Measurements from ENCODE around the gene CACNA1B. TPM values are rescaled to one million over a fixed set of nuclear protein-coding genes. Genes with fewer than 3 reads are reported as not detected.

The CACNA1B gene
- total and polyA plus RNA-seq, 10 donors, result under 0.01 to 0.09 (median 0.04) TPM; not detected in 4

GRCh38 chr9:137876781-137877386, 698 bp upstream of the CACNA1B start:
- intact Hi-C loops (cut with DNase I; ENCODE audit: low total_unique reads), result no loop called here
- peaks cover 0 to 14% (median 8%) of the 10 kb centered on the region in 6 donors for H3K4me1 ChIP-seq
- H3K36me3 ChIP-seq, result no peaks in the 10 kb centered on the region
- no peak for TF ChIP-seq POLR2AphosphoS5 (IDR thresholded peaks at IDR 0.05)
- TF ChIP-seq CTCF (IDR thresholded peaks at IDR 0.05 in 8 of 11, conservative IDR thresholded peaks at IDR 0.05 in 3 of 11), result no peak
- TF ChIP-seq POLR2A (IDR thresholded peaks at IDR 0.05), result no peak
- H3K4me3 ChIP-seq, result peak overlapping the region in 2 of 8 donors; percentile 3 to 66
- 48 to 71% (median 63%) methylated on average over 23 to 47 of the region's 47 CpGs for WGBS, 5 donors
- peaks cover 0 to 4% (median 0%) of the 10 kb centered on the region in 8 donors for H3K9me3 ChIP-seq
- no peak for DNase-seq
- no peak overlapping the region for H3K27ac ChIP-seq
- H3K27me3 ChIP-seq (replicated peaks in 1 of 7), result peaks cover 5 to 86% (median 43%) of the 10 kb centered on the region in 7 donors

GRCh38 chr9:137878146-137878941, 762 bp downstream of the CACNA1B start:
- Histone ChIP-seq H3K9me3 (peaks cover 0 to 4% (median 0%) of the 10 kb centered on the region in 8 donors), H3K4me3 (peak overlapping the region; percentile 21 to 66 (median 38)), H3K27me3 (replicated peaks in 1 of 7) (peaks cover 5 to 77% (median 43%) of the 10 kb centered on the region in 7 donors), H3K4me1 (peaks cover 0 to 14% (median 8%) of the 10 kb centered on the region in 6 donors), H3K36me3 (no peaks in the 10 kb centered on the region), H3K27ac (no peak overlapping the region)
- TF ChIP-seq POLR2AphosphoS5 (IDR thresholded peaks at IDR 0.05) (no peak), CTCF (IDR thresholded peaks at IDR 0.05 in 8 of 11, conservative IDR thresholded peaks at IDR 0.05 in 3 of 11) (no peak), POLR2A (IDR thresholded peaks at IDR 0.05) (no peak)
- 3 to 5% (median 4%) methylated on average over 21 to 101 of the region's 101 CpGs for WGBS, 5 donors
- intact Hi-C loops (cut with DNase I; ENCODE audit: low total_unique reads), result no loop called here
- DNase-seq, result no peak

- Histone ChIP-seq H3K27me3 (replicated peaks in 1 of 7) (peaks cover 5 to 71% (median 43%) of the 10 kb centered on the region in 7 donors), H3K27ac (no peak overlapping the region), H3K4me3 (peak overlapping the region in 2 of 8 donors; percentile 39 to 66), H3K4me1 (peaks cover 0 to 14% (median 8%) of the 10 kb centered on the region in 6 donors), H3K9me3 (peaks cover 0 to 4% (median 0%) of the 10 kb centered on the region in 8 donors), H3K36me3 (no peaks in the 10 kb centered on the region)
- intact Hi-C loops (cut with DNase I; ENCODE audit: low total_unique reads), result no loop called here
- 70 to 88% (median 83%) methylated on average over 14 to 20 of the region's 20 CpGs for WGBS, 5 donors
- TF ChIP-seq POLR2A (IDR thresholded peaks at IDR 0.05), result no peak
- no peak for TF ChIP-seq POLR2AphosphoS5 (IDR thresholded peaks at IDR 0.05)
- TF ChIP-seq CTCF (IDR thresholded peaks at IDR 0.05 in 8 of 11, conservative IDR thresholded peaks at IDR 0.05 in 3 of 11), result no peak
- DNase-seq, result no peak
Observed at GRCh38 chr9:137879052-137879451, 1.5 kb downstream of the CACNA1B start.

Measured in spleen (tissue), 11 donors.